ENCODE data around the gene DAPK1.

The DAPK1 gene

GRCh38 chr9:87497604-87498045 is at the start of gene DAPK1:
TSS of gene DAPK1 (plus strand) at chr9:87497867. CDS start at chr9:87499078, 1,211 bp downstream.
- Histone ChIP-seq H3K27me3 (ENCODE audit: control insufficient read depth, insufficient read depth, low read length) (no peaks in the 10 kb centered on the region), H3K36me3 (ENCODE audit: control insufficient read depth, insufficient read depth, low read length) (no peaks in the 10 kb centered on the region), H3K9me3 (ENCODE audit: control insufficient read depth, low read length) (no peaks in the 10 kb centered on the region), H3K9ac (ENCODE audit: low read length) (peak within 1 kb of the TSS; percentile 90), H3K4me1 (ENCODE audit: control insufficient read depth, insufficient read depth, low read length) (peaks cover 11% of the 10 kb centered on the region), H3K4me3 (ENCODE audit: low read length) (peak within 1 kb of the TSS; percentile 86)

DNA sequence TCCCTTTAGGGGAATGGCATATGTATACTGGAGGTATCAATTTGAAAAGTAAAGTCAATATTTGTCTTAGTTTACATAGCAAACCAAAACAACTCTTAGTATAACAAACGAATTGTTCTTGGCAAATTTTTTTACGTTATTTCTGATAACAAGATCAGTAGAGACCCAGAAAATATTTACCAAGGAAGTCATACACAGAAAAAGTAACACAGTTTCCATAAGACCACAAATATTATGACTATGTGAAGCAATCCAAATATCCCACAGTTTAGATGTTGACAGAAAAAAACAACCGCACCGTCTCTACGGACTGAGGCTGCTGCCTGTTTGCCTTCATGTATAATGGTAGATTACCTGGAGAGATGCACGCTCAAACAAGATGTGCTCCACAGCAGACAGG is 46.5 kb upstream of the DAPK1 start:
- Histone ChIP-seq H3K9ac (ENCODE audit: low read length) (no peak overlapping the region), H3K36me3 (ENCODE audit: control insufficient read depth, insufficient read depth, low read length) (no peaks in the 10 kb centered on the region), H3K9me3 (ENCODE audit: control insufficient read depth, low read length) (no peaks in the 10 kb centered on the region), H3K27me3 (ENCODE audit: control insufficient read depth, insufficient read depth, low read length) (no peaks in the 10 kb centered on the region), H3K4me1 (ENCODE audit: control insufficient read depth, insufficient read depth, low read length) (peaks cover 10% of the 10 kb centered on the region), H3K4me3 (ENCODE audit: low read length) (no peak overlapping the region)

DNA sequence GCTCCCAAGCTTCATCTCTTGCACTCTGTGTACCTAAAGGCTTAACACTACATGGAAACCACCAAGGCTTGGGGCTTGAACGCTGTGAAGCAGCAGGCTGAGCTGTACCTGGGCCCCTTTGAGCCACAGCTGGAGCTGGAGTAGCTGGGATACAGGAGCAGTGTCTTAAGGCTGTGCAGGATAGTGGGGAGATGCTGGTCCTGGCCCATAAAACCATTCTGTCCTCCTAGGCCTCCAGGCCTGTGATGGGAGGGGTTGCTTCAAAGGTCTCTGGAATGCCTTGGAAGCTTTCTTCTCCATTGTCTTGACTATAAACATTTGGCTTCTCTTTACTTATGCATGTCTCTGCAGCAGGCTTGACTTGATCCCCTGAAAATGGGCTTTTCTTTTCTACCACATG is 42.3 kb upstream of the DAPK1 start:
- Histone ChIP-seq H3K9ac (ENCODE audit: low read length) (no peak overlapping the region), H3K9me3 (ENCODE audit: control insufficient read depth, low read length) (no peaks in the 10 kb centered on the region), H3K36me3 (ENCODE audit: control insufficient read depth, insufficient read depth, low read length) (no peaks in the 10 kb centered on the region), H3K4me3 (ENCODE audit: low read length) (no peak overlapping the region), H3K4me1 (ENCODE audit: control insufficient read depth, insufficient read depth, low read length) (no peaks in the 10 kb centered on the region), H3K27me3 (ENCODE audit: control insufficient read depth, insufficient read depth, low read length) (no peaks in the 10 kb centered on the region)

GRCh38 chr9:87461256-87461655 is 36.4 kb upstream of the DAPK1 start:
- H3K9ac ChIP-seq (ENCODE audit: low read length) = no peak overlapping the region
- no peaks in the 10 kb centered on the region for H3K36me3 ChIP-seq (ENCODE audit: control insufficient read depth, insufficient read depth, low read length)
- H3K4me1 ChIP-seq (ENCODE audit: control insufficient read depth, insufficient read depth, low read length) = no peaks in the 10 kb centered on the region
- no peaks in the 10 kb centered on the region for H3K27me3 ChIP-seq (ENCODE audit: control insufficient read depth, insufficient read depth, low read length)
- no peaks in the 10 kb centered on the region for H3K9me3 ChIP-seq (ENCODE audit: control insufficient read depth, low read length)
- no peak overlapping the region for H3K4me3 ChIP-seq (ENCODE audit: low read length)

GRCh38 chr9:87464110-87464991 is 33.3 kb upstream of the DAPK1 start:
- no peaks in the 10 kb centered on the region for H3K36me3 ChIP-seq (ENCODE audit: control insufficient read depth, insufficient read depth, low read length)
- no peaks in the 10 kb centered on the region for H3K27me3 ChIP-seq (ENCODE audit: control insufficient read depth, insufficient read depth, low read length)
- no peaks in the 10 kb centered on the region for H3K4me1 ChIP-seq (ENCODE audit: control insufficient read depth, insufficient read depth, low read length)
- H3K4me3 ChIP-seq (ENCODE audit: low read length) = no peak overlapping the region
- H3K9me3 ChIP-seq (ENCODE audit: control insufficient read depth, low read length) = no peaks in the 10 kb centered on the region
- no peak overlapping the region for H3K9ac ChIP-seq (ENCODE audit: low read length)

DNA sequence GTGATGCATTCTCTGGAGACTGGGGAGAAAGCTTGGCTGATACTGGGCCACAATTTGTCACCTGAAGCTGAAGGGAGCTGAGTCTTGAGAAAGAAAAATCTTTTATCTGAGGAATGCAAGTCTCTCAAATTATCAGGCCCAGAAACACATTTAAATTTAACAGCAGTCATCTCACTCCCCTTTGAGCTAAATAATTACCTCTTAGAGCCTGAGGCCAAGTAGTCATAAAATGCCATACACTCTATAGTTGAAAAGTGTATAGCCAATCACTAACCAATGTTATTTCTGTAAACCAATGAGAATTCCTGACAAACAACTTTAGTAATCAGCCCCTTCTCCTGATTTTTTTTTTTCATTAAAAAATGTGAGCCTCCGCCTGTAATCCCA is 32.7 kb upstream of the DAPK1 start:
- Histone ChIP-seq H3K9ac (ENCODE audit: low read length) (no peak overlapping the region), H3K4me3 (ENCODE audit: low read length) (no peak overlapping the region), H3K4me1 (ENCODE audit: control insufficient read depth, insufficient read depth, low read length) (no peaks in the 10 kb centered on the region), H3K27me3 (ENCODE audit: control insufficient read depth, insufficient read depth, low read length) (no peaks in the 10 kb centered on the region), H3K9me3 (ENCODE audit: control insufficient read depth, low read length) (no peaks in the 10 kb centered on the region), H3K36me3 (ENCODE audit: control insufficient read depth, insufficient read depth, low read length) (no peaks in the 10 kb centered on the region)

GRCh38 chr9:87465816-87466215 is 31.9 kb upstream of the DAPK1 start:
- Histone ChIP-seq H3K27me3 (ENCODE audit: control insufficient read depth, insufficient read depth, low read length) (no peaks in the 10 kb centered on the region), H3K9ac (ENCODE audit: low read length) (no peak overlapping the region), H3K9me3 (ENCODE audit: control insufficient read depth, low read length) (no peaks in the 10 kb centered on the region), H3K36me3 (ENCODE audit: control insufficient read depth, insufficient read depth, low read length) (no peaks in the 10 kb centered on the region), H3K4me3 (ENCODE audit: low read length) (no peak overlapping the region), H3K4me1 (ENCODE audit: control insufficient read depth, insufficient read depth, low read length) (no peaks in the 10 kb centered on the region)

- Histone ChIP-seq H3K36me3 (ENCODE audit: control insufficient read depth, insufficient read depth, low read length) (no peaks in the 10 kb centered on the region), H3K27me3 (ENCODE audit: control insufficient read depth, insufficient read depth, low read length) (no peaks in the 10 kb centered on the region), H3K9me3 (ENCODE audit: control insufficient read depth, low read length) (no peaks in the 10 kb centered on the region), H3K4me1 (ENCODE audit: control insufficient read depth, insufficient read depth, low read length) (no peaks in the 10 kb centered on the region), H3K4me3 (ENCODE audit: low read length) (no peak overlapping the region), H3K9ac (ENCODE audit: low read length) (no peak overlapping the region)
Measured at GRCh38 chr9:87467187-87467586, 30.5 kb upstream of the DAPK1 start.

GRCh38 chr9:87469793-87470465 is 27.7 kb upstream of the DAPK1 start:
- Histone ChIP-seq H3K4me3 (ENCODE audit: low read length) (no peak overlapping the region), H3K4me1 (ENCODE audit: control insufficient read depth, insufficient read depth, low read length) (no peaks in the 10 kb centered on the region), H3K36me3 (ENCODE audit: control insufficient read depth, insufficient read depth, low read length) (no peaks in the 10 kb centered on the region), H3K9me3 (ENCODE audit: control insufficient read depth, low read length) (no peaks in the 10 kb centered on the region), H3K27me3 (ENCODE audit: control insufficient read depth, insufficient read depth, low read length) (no peaks in the 10 kb centered on the region), H3K9ac (ENCODE audit: low read length) (no peak overlapping the region)

GRCh38 chr9:87471746-87472145 is 25.9 kb upstream of the DAPK1 start:
- H3K4me3 ChIP-seq (ENCODE audit: low read length) = no peak overlapping the region
- H3K4me1 ChIP-seq (ENCODE audit: control insufficient read depth, insufficient read depth, low read length) = no peaks in the 10 kb centered on the region
- H3K27me3 ChIP-seq (ENCODE audit: control insufficient read depth, insufficient read depth, low read length) = no peaks in the 10 kb centered on the region
- H3K36me3 ChIP-seq (ENCODE audit: control insufficient read depth, insufficient read depth, low read length) = no peaks in the 10 kb centered on the region
- H3K9me3 ChIP-seq (ENCODE audit: control insufficient read depth, low read length) = no peaks in the 10 kb centered on the region
- no peak overlapping the region for H3K9ac ChIP-seq (ENCODE audit: low read length)

DNA sequence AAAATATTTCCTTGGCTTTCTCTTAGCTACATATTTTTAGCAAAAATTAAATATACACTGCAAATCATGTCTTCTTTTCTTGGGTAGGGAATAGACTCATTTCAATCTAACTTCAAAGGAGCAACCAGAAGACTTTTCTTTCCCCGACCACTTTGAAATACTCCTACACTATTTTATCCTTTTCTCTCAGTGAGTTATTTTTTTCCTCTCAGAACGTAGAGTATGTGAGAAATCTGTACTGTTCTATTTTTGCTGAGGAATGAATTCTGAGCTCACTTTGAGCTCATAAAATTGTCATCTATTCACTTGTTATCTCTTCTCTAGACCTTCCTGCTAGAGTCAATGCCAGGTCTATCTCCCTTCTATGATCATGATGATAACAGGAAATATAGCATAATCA is 22.2 kb upstream of the DAPK1 start:
- Histone ChIP-seq H3K4me1 (ENCODE audit: control insufficient read depth, insufficient read depth, low read length) (no peaks in the 10 kb centered on the region), H3K36me3 (ENCODE audit: control insufficient read depth, insufficient read depth, low read length) (no peaks in the 10 kb centered on the region), H3K9ac (ENCODE audit: low read length) (no peak overlapping the region), H3K27me3 (ENCODE audit: control insufficient read depth, insufficient read depth, low read length) (no peaks in the 10 kb centered on the region), H3K4me3 (ENCODE audit: low read length) (no peak overlapping the region), H3K9me3 (ENCODE audit: control insufficient read depth, low read length) (no peaks in the 10 kb centered on the region)

DNA sequence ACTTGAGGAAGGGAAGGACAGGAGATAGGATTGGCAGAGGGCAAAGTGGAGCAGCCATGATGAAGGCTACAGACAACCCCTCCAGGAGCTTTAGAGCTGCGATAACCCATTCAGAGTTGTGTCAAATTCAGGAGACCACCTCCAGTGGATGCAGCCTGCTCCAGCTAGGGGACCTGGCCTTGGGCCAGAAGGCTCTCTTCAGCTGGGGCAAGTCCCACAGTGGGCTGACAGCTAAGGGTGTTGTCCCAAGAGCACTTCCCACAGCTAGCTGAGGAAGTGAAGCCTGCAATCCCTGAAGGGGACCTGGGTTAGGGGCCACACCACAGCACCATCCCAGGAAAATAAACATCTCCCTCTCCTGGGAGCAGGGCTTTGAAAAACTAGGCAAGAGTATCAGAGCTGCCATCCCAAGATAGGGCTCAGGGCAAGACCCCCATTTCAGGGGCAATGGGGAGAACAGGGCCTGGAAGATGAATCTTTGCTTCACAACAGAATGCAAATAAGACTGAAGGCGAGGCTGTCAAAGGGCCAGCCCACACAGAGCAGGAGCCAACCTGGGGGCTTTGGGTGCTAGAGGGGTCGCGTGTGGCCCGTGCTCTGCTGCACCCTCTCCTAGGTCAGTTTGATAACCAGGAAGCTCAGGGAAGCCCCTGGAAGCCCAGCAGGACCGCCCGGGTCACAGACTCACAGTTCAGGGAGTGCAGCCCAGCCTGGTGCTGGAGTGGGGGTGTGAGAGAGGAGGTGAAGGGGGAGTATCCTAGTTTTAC is 19.3 kb upstream of the DAPK1 start:
- Histone ChIP-seq H3K36me3 (ENCODE audit: control insufficient read depth, insufficient read depth, low read length) (no peaks in the 10 kb centered on the region), H3K9ac (ENCODE audit: low read length) (no peak overlapping the region), H3K4me3 (ENCODE audit: low read length) (no peak overlapping the region), H3K27me3 (ENCODE audit: control insufficient read depth, insufficient read depth, low read length) (no peaks in the 10 kb centered on the region), H3K9me3 (ENCODE audit: control insufficient read depth, low read length) (no peaks in the 10 kb centered on the region), H3K4me1 (ENCODE audit: control insufficient read depth, insufficient read depth, low read length) (no peaks in the 10 kb centered on the region)
